CD8-positive, alpha-beta memory T cell (primary cell): ENCODE results near the gene PTH2. TPM values are rescaled to one million over a fixed set of nuclear protein-coding genes. Genes with fewer than 3 reads are reported as not detected.
A peak's percentile ranks its signal among the peaks of the same experiment; 100 is the strongest.

ENCODE experiments used
- CTCF ChIA-PET: fragments of 350-600 bp; sonication (Branson Sonifier 250); formaldehyde crosslinking; loops from one replicate; lab custom pipeline; 2021; ENCODE audit warnings: antibody characterized with exemption; lab: Charles Lee
- POLR2A ChIA-PET: fragments of 350-600 bp; sonication (Branson Sonifier 250); formaldehyde crosslinking; loops from one replicate; lab custom pipeline; 2021; ENCODE audit warnings: antibody characterized with exemption; lab: Charles Lee
- DNase-seq, 5 donors: peaks; one replicate each; pipeline versions ENCODE4 v3.0.0 to v3.0.0-alpha.2; 2020 to 2022; ENCODE audit warnings: mixed read lengths in 1 of 5
- H3K27ac ChIP-seq: one replicate; pipeline ENCODE4 v1.7.0; 2013; ENCODE audit warnings: low read depth, mild to moderate bottlenecking, low read length, moderate library complexity
- H3K27me3 ChIP-seq: 2 replicates; pipeline ENCODE4 v1.7.0; 2013; ENCODE audit warnings: low read length, mild to moderate bottlenecking; ENCODE audit not compliant: insufficient read depth, poor library complexity, severe bottlenecking
- H3K36me3 ChIP-seq: 2 replicates; pipeline ENCODE4 v1.7.0; 2013; ENCODE audit warnings: mild to moderate bottlenecking, low read length, moderate library complexity; ENCODE audit not compliant: insufficient read depth
- H3K4me1 ChIP-seq: 2 replicates; pipeline ENCODE4 v1.7.0; 2013; ENCODE audit warnings: mild to moderate bottlenecking, low read length, moderate library complexity; ENCODE audit not compliant: insufficient read depth
- H3K4me3 ChIP-seq: 2 replicates; pipeline ENCODE4 v1.7.0; 2013; ENCODE audit warnings: mild to moderate bottlenecking, low read length
- H3K9me3 ChIP-seq: 2 replicates; pipeline ENCODE4 v1.7.0; 2013; ENCODE audit warnings: mild to moderate bottlenecking, low read length
- H3K27ac Mint-ChIP-seq, 8 donors: one replicate each; pipeline ENCODE4 v1.8.0; 2020 to 2021; ENCODE audit warnings: mixed read lengths in 8 of 8, mild to moderate bottlenecking in 6 of 8, inconsistent platforms in 3 of 8, moderate library complexity in 3 of 8
- H3K27me3 Mint-ChIP-seq, 2 donors: one replicate each; pipeline ENCODE4 v1.8.0; 2020 to 2021; ENCODE audit warnings: mixed read lengths in 2 of 2, mild to moderate bottlenecking in 1 of 2, moderate library complexity in 1 of 2
- H3K36me3 Mint-ChIP-seq, 3 donors: one replicate each; pipeline ENCODE4 v1.8.0; 2020 to 2021; ENCODE audit warnings: mixed read lengths in 3 of 3, inconsistent platforms in 1 of 3, mild to moderate bottlenecking in 1 of 3
- H3K4me1 Mint-ChIP-seq, 3 donors: one replicate each; pipeline ENCODE4 v1.8.0; 2020 to 2021; ENCODE audit warnings: mixed read lengths in 3 of 3, inconsistent platforms in 1 of 3, mild to moderate bottlenecking in 1 of 3
- H3K4me3 Mint-ChIP-seq, 7 donors: one replicate each; pipeline ENCODE4 v1.8.0; 2020 to 2021; ENCODE audit warnings: mixed read lengths in 7 of 7, mild to moderate bottlenecking in 6 of 7, moderate library complexity in 4 of 7, inconsistent platforms in 2 of 7
- H3K9me3 Mint-ChIP-seq, 5 donors: one replicate each; pipeline ENCODE4 v1.8.0; 2020 to 2022; ENCODE audit warnings: mixed read lengths in 5 of 5, mild to moderate bottlenecking in 3 of 5, moderate library complexity in 2 of 5, inconsistent platforms in 1 of 5
- polyA plus RNA-seq: library from polyadenylated mRNA; unstranded; fragments of 300-500 nt; fragmentation: Illumina TruSeq; gene quantifications from one replicate; pipeline ENCODE4 v1.2.3, GENCODE V29; 2021
- total RNA-seq, 2 experiments: library from RNA; stranded (reverse); gene quantifications; one replicate each; pipeline ENCODE4 v1.2.3, GENCODE V29; 2021

Gene PTH2
- total and polyA plus RNA-seq, 3 experiments from 2014 or later, result not detected

DNA sequence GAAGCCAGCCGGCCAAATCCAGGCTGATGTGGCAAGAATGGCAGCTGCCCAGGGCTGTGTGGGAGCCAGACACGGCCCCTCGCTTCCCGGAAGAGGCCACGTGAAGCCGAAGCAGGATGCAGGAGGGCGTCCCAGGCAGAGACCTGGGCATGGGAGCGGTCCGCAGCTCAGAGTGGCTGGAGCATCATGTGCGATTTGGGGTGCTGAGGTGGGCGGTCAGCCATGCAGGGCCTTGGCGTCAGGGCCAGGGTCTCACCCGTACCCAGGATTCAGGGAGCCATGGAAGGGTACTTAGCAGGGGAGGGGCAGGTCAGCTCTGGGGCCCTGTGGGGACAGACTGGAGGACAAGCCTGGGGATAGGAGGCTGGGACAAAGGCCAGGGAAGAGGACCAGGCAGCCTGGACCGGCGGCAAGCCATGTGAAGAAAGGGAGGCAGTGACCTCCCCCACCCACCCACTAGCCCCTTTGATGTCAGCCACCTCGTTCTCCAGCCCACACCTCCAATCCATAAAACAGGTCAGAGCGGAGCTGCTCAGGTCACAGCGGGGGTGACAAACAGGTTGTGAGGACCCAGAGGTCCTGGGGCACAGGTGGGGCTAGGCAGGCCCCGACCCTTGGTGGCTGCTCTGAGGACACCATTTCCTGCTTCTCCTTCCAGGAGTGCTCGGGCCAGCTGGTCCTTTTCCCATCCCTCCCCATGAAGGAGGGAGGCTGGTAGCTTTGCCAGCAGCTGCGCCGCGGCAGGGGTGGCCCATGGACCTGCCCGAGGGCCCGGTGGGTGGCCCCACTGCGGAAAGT lies 32.9 kb downstream of the PTH2 start:
- Histone ChIP-seq H3K27ac (no peak overlapping the region), H3K36me3 (no peaks in the 10 kb centered on the region), H3K4me1 (peaks cover 9% of the 10 kb centered on the region), H3K9me3 (no peaks in the 10 kb centered on the region), H3K27me3 (no peaks in the 10 kb centered on the region), H3K4me3 (no peak overlapping the region)
- Mint-ChIP-seq H3K36me3 (no peaks in the 10 kb centered on the region), H3K9me3 (no peaks in the 10 kb centered on the region), H3K4me1 (peaks cover 11 to 20% (median 19%) of the 10 kb centered on the region in 3 donors), H3K27ac (peak overlapping the region in 1 of 8 donors; percentile 38), H3K27me3 (no peaks in the 10 kb centered on the region), H3K4me3 (no peak overlapping the region)
- ChIA-PET POLR2A (no interaction called here), CTCF (interaction anchor here (1.0 to 3.1 kb wide), 8 partner anchors 16 to 184 kb away, joined by 3 to 35 read pairs (median 4); partner anchors contain the start of gene FLT3LG)
- no peak for DNase-seq

DNA sequence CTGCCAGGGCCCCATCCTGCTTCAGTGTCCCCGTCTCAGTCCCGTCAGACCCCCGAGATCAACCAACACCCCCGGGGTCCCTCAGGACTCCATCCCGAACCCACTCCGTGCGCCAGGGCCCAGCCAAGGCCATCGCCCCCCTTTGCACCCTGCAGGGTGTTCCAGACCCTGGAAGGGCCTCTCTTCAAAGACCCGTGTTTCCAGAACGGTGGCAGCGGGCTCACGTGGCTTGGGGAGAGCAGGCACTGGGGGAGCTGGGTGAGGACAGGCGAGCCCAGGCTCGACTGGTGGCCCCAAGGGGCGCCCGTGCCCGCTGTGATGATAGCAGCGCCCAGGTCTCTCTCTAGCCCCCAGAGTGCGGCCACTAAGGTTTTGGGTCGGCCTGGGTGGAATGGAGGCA lies 33.8 kb downstream of the PTH2 start:
- CTCF ChIA-PET, result interaction anchor here (0.6 to 3.1 kb wide), 4 partner anchors 54 to 86 kb away, joined by 3 to 35 read pairs (median 4); no protein-coding TSS in a partner anchor
- no peak overlapping the region for H3K4me3 Mint-ChIP-seq
- POLR2A ChIA-PET, result no interaction called here

GRCh38 chr19:49387936-49388372 lies 35.3 kb downstream of the PTH2 start, which contains the start of gene KASH5:
Gene KASH5 (plus strand): TSS chr19:49388249. CDS start chr19:49390884, 2,635 bp downstream.
- Histone ChIP-seq H3K27ac (no peak within 1 kb of the TSS), H3K27me3 (no peaks in the 10 kb centered on the region), H3K36me3 (no peaks in the 10 kb centered on the region), H3K4me1 (peaks cover 9% of the 10 kb centered on the region), H3K4me3 (no peak within 1 kb of the TSS), H3K9me3 (no peaks in the 10 kb centered on the region)
- peaks cover 0 to 5% of the 10 kb centered on the region in 2 donors for H3K27me3 Mint-ChIP-seq
- H3K4me1 Mint-ChIP-seq, result peaks cover 11 to 20% (median 19%) of the 10 kb centered on the region in 3 donors
- H3K9me3 Mint-ChIP-seq, result no peaks in the 10 kb centered on the region
- H3K36me3 Mint-ChIP-seq, result no peaks in the 10 kb centered on the region
- H3K27ac Mint-ChIP-seq, result peak within 1 kb of the TSS in 5 of 8 donors; percentile 58 to 84 (median 75)
- peak; percentile 74 to 95 (median 86) for DNase-seq
- CTCF ChIA-PET, result no interaction called here
- peak within 1 kb of the TSS in 6 of 7 donors; percentile 32 to 83 (median 56) for H3K4me3 Mint-ChIP-seq
- POLR2A ChIA-PET, result interaction anchor here (0.6 to 0.7 kb wide), 2 partner anchors 23 to 441 kb away, joined by 3 read pairs; no protein-coding TSS in a partner anchor

More for the DNA sequence above, 33.8 kb downstream of the PTH2 start:
- Histone ChIP-seq H3K9me3 (no peaks in the 10 kb centered on the region), H3K4me3 (no peak overlapping the region), H3K4me1 (peaks cover 9% of the 10 kb centered on the region), H3K27me3 (no peaks in the 10 kb centered on the region), H3K36me3 (no peaks in the 10 kb centered on the region), H3K27ac (no peak overlapping the region)
- no peaks in the 10 kb centered on the region for H3K9me3 Mint-ChIP-seq
- no peaks in the 10 kb centered on the region for H3K27me3 Mint-ChIP-seq
- peak overlapping the region in 2 of 8 donors; percentile 7 to 71 for H3K27ac Mint-ChIP-seq
- H3K36me3 Mint-ChIP-seq, result no peaks in the 10 kb centered on the region
- peaks cover 11 to 20% (median 19%) of the 10 kb centered on the region in 3 donors for H3K4me1 Mint-ChIP-seq
- DNase-seq, result no peak

DNA sequence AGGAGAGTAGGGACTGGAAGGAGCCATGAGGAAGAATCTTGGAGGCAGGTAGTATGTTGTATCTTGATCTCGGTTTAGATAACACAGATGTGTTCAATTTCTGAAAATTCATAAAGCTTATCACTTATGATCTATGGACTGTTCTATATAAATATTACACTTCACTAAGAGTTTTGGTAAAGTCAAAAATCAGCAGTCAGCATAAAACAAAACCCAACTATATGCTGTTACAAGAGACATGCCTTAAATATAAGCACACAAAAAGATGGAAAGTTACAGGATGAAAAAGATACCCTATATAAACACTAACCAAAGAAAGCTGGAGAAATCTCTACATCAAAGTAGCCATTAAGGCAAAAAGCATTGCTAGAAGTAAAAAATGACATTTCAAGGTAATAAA lies 39.6 kb downstream of the PTH2 start:
- ChIA-PET CTCF (no interaction called here), POLR2A (interaction anchor here (0.7 kb wide), 1 partner anchor 87 kb away, joined by 3 read pairs; no protein-coding TSS in a partner anchor)
- Histone ChIP-seq H3K36me3 (no peaks in the 10 kb centered on the region), H3K27ac (no peak overlapping the region), H3K4me3 (no peak overlapping the region), H3K9me3 (no peaks in the 10 kb centered on the region), H3K4me1 (no peaks in the 10 kb centered on the region), H3K27me3 (peaks cover 3% of the 10 kb centered on the region)
- DNase-seq, result no peak
- peaks cover 0 to 10% (median 8%) of the 10 kb centered on the region in 3 donors for H3K4me1 Mint-ChIP-seq
- no peak overlapping the region for H3K4me3 Mint-ChIP-seq
- peaks cover 7 to 22% of the 10 kb centered on the region in 2 donors for H3K27me3 Mint-ChIP-seq
- H3K36me3 Mint-ChIP-seq, result peaks cover 0 to 10% (median 0%) of the 10 kb centered on the region in 3 donors
- H3K27ac Mint-ChIP-seq, result no peak overlapping the region
- peaks cover 8 to 15% (median 11%) of the 10 kb centered on the region in 5 donors for H3K9me3 Mint-ChIP-seq

- no peak overlapping the region for H3K4me3 Mint-ChIP-seq
- Histone ChIP-seq H3K4me3 (no peak overlapping the region), H3K4me1 (no peaks in the 10 kb centered on the region), H3K27ac (no peak overlapping the region), H3K36me3 (no peaks in the 10 kb centered on the region), H3K27me3 (peaks cover 3% of the 10 kb centered on the region), H3K9me3 (no peaks in the 10 kb centered on the region)
- H3K27ac Mint-ChIP-seq, result no peak overlapping the region
- ChIA-PET CTCF (no interaction called here), POLR2A (no interaction called here)
- peaks cover 7 to 25% of the 10 kb centered on the region in 2 donors for H3K27me3 Mint-ChIP-seq
- no peak for DNase-seq
- H3K9me3 Mint-ChIP-seq, result peaks cover 8 to 15% (median 11%) of the 10 kb centered on the region in 5 donors
- H3K4me1 Mint-ChIP-seq, result peaks cover 0 to 4% (median 2%) of the 10 kb centered on the region in 3 donors
- peaks cover 0 to 12% (median 0%) of the 10 kb centered on the region in 3 donors for H3K36me3 Mint-ChIP-seq
Measured at GRCh38 chr19:49382639-49383038, 40.6 kb downstream of the PTH2 start.

DNA sequence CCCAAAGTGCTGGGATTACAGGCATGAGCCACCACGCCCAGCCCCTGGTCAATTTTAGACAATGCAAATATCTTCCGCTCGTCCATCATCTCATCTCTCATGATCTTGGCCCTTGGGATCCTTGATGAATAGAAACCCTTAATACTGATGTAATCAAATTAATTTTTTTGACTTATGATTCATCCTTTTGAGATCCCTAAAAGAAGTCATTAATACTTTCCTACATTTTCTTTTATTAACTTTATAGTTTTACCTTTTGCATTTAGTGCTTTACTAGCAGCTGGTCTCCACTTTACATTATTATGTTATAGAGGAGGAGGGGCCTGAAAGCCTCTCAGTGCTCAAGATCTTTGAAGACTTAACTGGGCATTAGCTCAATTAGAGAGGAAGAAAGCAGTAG lies 42.9 kb downstream of the PTH2 start:
- Mint-ChIP-seq H3K27me3 (peaks cover 16 to 33% of the 10 kb centered on the region in 2 donors), H3K4me3 (no peak overlapping the region), H3K27ac (no peak overlapping the region), H3K9me3 (peaks cover 8 to 15% (median 11%) of the 10 kb centered on the region in 5 donors), H3K36me3 (peaks cover 0 to 12% (median 0%) of the 10 kb centered on the region in 3 donors), H3K4me1 (no peaks in the 10 kb centered on the region)
- Histone ChIP-seq H3K27ac (no peak overlapping the region), H3K27me3 (peaks cover 3% of the 10 kb centered on the region), H3K4me1 (no peaks in the 10 kb centered on the region), H3K4me3 (no peak overlapping the region), H3K9me3 (no peaks in the 10 kb centered on the region), H3K36me3 (no peaks in the 10 kb centered on the region)
- ChIA-PET CTCF (interaction anchor here (1.0 kb wide), 1 partner anchor 11 kb away, joined by 6 read pairs; no protein-coding TSS in a partner anchor), POLR2A (no interaction called here)
- DNase-seq, result no peak

- Mint-ChIP-seq H3K9me3 (peaks cover 8 to 15% (median 11%) of the 10 kb centered on the region in 5 donors), H3K36me3 (peaks cover 0 to 12% (median 0%) of the 10 kb centered on the region in 3 donors), H3K4me3 (no peak overlapping the region), H3K4me1 (no peaks in the 10 kb centered on the region), H3K27me3 (peaks cover 17 to 36% of the 10 kb centered on the region in 2 donors), H3K27ac (peak overlapping the region in 1 of 8 donors; percentile 56)
- Histone ChIP-seq H3K9me3 (no peaks in the 10 kb centered on the region), H3K36me3 (no peaks in the 10 kb centered on the region), H3K27me3 (peaks cover 3% of the 10 kb centered on the region), H3K4me3 (no peak overlapping the region), H3K4me1 (no peaks in the 10 kb centered on the region), H3K27ac (no peak overlapping the region)
- ChIA-PET CTCF (no interaction called here), POLR2A (no interaction called here)
- no peak for DNase-seq
Measured at GRCh38 chr19:49378512-49378911, 44.7 kb downstream of the PTH2 start.
